Uterus (tissue), 2 donors: ENCODE measurements around the gene NCOA3.

ENCODE experiments used
- CTCF ChIP-seq, 4 experiments: fragments of 200-600 bp in 2 of 4; fragments of 450-650 bp in 2 of 4; sonication (generic) in 2 of 4; IDR thresholded peaks; one replicate each; pipeline ENCODE4 v1.5.1; 2016 to 2019; ENCODE audit warnings: antibody characterized with exemption in 4 of 4, mild to moderate bottlenecking in 2 of 4, moderate library complexity in 1 of 4
- POLR2A ChIP-seq, 2 donors: fragments of 450-650 bp; IDR thresholded peaks; one replicate each; pipeline ENCODE4 v1.6.1; 2016; ENCODE audit warnings: antibody characterized with exemption in 2 of 2, mild to moderate bottlenecking in 1 of 2, moderate library complexity in 1 of 2

GRCh38 chr20:47682916-47683315, 181.2 kb downstream of the NCOA3 start:
- TF ChIP-seq CTCF (IDR thresholded peaks at IDR 0.05) (no peak), POLR2A (IDR thresholded peaks at IDR 0.05) (no peak)
